Activated T-cell treated with anti-CD3 and anti-CD28 coated beads, Interleukin-2, amount 50 U/mL, for 24 hours (primary cell): ENCODE results near the gene AP1M1.

Experiments
- DNase-seq: peaks from one replicate; pipeline ENCODE4 v3.0.0-alpha.2; 2020
- H3K27ac Mint-ChIP-seq: 2 replicates; pipeline ENCODE4 v1.8.0; 2020; ENCODE audit warnings: mild to moderate bottlenecking, mixed read lengths
- H3K27me3 Mint-ChIP-seq: 2 replicates; pipeline ENCODE4 v1.8.0; 2020; ENCODE audit warnings: mixed read lengths
- H3K36me3 Mint-ChIP-seq: 2 replicates; pipeline ENCODE4 v1.8.0; 2020; ENCODE audit warnings: low read depth, mixed read lengths
- H3K4me1 Mint-ChIP-seq: 2 replicates; pipeline ENCODE4 v1.8.0; 2020; ENCODE audit warnings: low read depth, mixed read lengths
- H3K4me3 Mint-ChIP-seq: 2 replicates; pipeline ENCODE4 v1.8.0; 2020; ENCODE audit warnings: mild to moderate bottlenecking, moderate library complexity, mixed read lengths
- H3K9me3 Mint-ChIP-seq: 2 replicates; pipeline ENCODE4 v1.8.0; 2020; ENCODE audit warnings: mixed read lengths

Gene AP1M1

DNA sequence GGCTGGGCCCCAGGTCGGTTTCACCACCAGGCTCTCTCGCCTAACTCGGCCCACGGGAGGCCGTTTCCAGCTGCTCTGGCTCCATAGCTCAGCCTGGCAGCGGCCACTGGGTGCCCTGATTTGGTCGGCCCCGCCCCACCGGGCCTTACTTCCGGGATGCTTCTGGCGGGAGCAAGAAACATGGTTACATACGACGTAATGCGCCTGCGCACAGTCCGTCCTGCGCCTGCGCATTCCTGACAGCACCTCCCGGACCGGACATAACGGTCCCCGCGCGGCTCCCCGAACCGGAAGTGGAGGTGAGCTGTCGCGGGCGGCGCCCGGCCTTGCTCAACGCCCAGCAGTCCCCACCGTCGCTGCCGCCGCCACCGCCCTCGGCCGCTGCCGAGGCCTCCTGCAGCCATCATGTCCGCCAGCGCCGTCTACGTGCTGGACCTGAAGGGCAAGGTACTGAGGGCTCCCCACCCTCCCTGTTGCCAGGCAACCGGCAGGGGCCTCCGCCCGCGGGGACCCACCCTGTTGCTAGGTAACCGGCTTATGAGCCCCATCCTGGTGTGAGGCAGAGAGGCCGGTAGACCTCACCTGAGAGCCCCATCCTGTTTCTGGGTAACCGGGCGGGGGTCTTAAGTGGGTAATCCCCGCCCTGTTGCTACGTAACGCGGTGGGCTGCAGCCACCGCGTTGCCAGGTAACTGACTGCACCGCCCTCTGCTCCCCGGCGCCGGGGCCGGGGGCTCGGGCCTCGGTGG is at the start of gene AP1M1:
Gene AP1M1 (plus strand): TSS at position 290 of the 748 bp plus-strand sequence. CDS start 116 bp downstream, at position 406.
- H3K27me3 Mint-ChIP-seq = no peaks in the 10 kb centered on the region
- DNase-seq = peak; percentile 99
- H3K4me1 Mint-ChIP-seq = peaks cover 46% of the 10 kb centered on the region
- no peaks in the 10 kb centered on the region for H3K9me3 Mint-ChIP-seq
- H3K4me3 Mint-ChIP-seq = peak within 1 kb of the TSS; percentile 87
- peak within 1 kb of the TSS; percentile 99 for H3K27ac Mint-ChIP-seq
- H3K36me3 Mint-ChIP-seq = peaks cover 51% of the 10 kb centered on the region

DNA sequence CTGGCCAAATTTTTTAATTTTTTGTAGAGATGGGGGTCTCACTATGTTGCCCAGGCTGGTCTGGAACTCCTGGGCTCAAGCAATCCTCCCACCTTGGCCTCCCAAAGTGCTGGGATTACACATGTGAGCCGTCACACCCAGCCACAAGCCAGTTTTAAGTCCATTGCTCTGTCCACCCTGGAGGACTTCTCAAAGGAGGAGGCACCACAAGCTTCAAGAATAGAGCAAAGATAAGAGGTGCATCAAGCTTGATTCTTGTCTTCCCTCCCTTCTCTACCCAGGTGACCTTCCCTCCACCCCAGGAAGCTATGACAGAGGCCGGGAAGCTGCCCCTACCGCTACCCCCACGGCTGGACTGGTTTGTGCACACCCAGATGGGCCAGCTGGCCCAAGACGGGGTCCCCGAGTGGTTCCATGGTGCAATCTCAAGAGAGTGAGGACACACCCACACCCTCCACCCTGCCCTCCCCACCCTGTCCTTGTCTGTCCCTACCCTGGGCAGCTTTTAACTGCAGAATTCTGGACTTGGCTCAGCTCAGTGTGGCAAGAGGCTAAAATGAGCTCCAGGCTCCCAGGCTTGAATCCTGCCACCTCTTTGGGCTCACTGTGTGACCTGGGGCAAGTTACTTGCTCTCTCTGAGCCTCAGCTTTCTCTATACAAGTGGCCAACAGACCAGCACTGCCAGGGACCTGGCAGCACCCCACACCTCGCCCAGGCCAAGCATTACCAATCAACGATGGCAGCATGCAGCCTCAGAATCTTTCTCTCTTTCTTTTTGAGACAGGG is 49.1 kb upstream of the AP1M1 start:
- Mint-ChIP-seq H3K27ac (peak overlapping the region; percentile 52), H3K4me1 (peaks cover 27% of the 10 kb centered on the region), H3K9me3 (no peaks in the 10 kb centered on the region), H3K36me3 (peaks cover 44% of the 10 kb centered on the region), H3K27me3 (no peaks in the 10 kb centered on the region), H3K4me3 (no peak overlapping the region)
- DNase-seq = no peak

DNA sequence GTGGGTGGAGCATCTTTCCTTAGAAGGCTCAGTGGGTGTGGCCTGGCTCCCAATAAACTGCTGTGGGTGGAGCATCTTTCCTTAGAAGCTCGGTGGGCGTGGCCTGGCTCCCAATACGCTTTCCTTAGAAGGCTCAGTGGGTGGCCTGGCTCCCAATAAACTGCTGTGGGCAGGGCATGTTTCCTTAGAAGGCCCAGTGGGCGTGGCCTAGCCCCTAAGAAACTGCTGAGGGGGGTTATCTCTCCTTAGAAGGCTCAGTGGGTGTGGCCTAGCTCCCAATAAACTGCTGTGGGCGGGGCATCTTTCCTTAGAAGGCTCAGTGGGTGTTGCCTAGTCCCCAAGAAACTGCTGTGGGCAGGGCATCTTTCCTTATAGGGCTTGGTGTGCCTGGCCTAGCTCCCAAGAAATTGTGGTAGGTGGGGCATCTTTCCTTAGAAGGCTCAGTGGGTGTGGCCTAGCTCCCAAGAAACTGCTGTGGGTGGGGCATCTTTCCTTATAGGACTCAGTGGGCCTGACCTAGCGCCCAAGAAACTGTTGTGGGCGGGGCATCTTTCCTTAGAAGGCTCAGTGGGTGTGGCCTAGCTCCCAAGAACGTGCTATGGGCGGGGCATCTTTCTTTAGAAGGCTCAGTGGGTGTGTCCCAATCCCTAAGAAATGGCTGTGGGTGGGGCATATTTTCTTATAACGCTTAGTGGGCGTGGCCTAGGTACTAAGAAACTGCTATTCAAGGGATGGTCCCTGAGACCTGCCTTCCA is 44.0 kb upstream of the AP1M1 start:
- no peak overlapping the region for H3K27ac Mint-ChIP-seq
- no peak for DNase-seq
- H3K4me1 Mint-ChIP-seq = peaks cover 2% of the 10 kb centered on the region
- no peaks in the 10 kb centered on the region for H3K27me3 Mint-ChIP-seq
- peaks cover 78% of the 10 kb centered on the region for H3K36me3 Mint-ChIP-seq
- H3K9me3 Mint-ChIP-seq = no peaks in the 10 kb centered on the region
- H3K4me3 Mint-ChIP-seq = no peak overlapping the region

DNA sequence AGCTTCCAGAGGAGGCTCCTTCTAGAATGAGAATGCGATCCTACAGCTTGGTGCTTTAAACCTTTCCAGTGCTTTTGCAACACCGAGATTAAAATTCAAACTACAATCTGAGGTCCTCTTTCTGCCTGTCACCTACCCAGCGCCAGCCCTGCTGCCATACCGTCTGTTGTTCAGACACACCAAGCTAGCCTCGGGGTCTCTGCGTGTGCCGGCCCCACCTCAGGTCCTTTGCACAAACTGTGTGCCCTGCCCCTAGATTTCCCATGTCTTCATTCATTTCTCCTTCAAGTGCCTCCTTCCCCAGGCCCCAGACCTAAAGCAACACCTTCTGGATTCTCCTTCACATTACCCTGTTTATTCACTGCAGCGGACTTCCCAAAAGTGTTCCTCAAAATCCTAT is 43.2 kb upstream of the AP1M1 start:
- peaks cover under 1% of the 10 kb centered on the region for H3K4me1 Mint-ChIP-seq
- H3K27me3 Mint-ChIP-seq = no peaks in the 10 kb centered on the region
- H3K27ac Mint-ChIP-seq = no peak overlapping the region
- H3K36me3 Mint-ChIP-seq = peaks cover 70% of the 10 kb centered on the region
- H3K4me3 Mint-ChIP-seq = no peak overlapping the region
- H3K9me3 Mint-ChIP-seq = no peaks in the 10 kb centered on the region
- DNase-seq = no peak

DNA sequence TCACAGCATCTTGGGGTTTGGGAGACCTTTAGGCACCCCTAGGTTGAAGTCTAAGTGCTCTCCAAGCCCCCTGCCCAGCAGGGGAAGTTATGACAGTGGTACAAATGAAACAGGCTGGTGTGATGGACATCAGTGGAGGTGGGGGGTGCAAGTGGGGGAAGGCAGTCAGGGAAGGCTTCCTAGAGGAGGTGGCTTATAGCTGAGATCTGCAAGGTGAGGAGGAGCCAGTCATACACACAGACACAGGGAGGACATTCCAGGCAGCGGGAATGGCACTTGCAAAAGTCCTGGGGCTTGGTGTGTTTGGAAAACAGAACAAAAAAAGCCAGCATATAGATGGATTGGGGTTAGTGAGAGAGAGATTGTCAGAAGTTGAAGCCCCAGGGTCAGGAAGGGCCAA is 42.6 kb upstream of the AP1M1 start:
- no peak overlapping the region for H3K4me3 Mint-ChIP-seq
- H3K9me3 Mint-ChIP-seq = no peaks in the 10 kb centered on the region
- H3K27me3 Mint-ChIP-seq = no peaks in the 10 kb centered on the region
- peaks cover 65% of the 10 kb centered on the region for H3K36me3 Mint-ChIP-seq
- no peak for DNase-seq
- H3K27ac Mint-ChIP-seq = peak overlapping the region; percentile 27
- H3K4me1 Mint-ChIP-seq = peaks cover 3% of the 10 kb centered on the region

DNA sequence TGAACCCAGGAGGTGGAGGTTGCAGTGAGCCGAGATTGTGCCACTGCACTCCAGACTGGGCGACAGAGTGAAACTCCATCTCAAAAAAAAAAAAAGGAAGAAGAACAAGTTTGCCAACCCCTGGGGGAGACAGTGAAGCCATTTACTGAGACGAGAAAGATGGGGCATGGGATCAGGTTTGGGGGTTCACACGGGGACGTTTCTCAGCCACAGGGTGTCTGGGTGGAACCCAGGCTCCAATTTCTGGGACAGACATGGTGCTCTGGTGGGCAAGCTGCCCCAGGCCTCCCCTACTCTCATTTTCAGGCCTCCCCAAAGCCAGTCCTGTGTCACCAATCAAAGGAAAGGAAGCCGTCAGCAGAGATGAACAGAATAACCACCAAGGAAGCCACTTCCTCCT is 40.8 kb upstream of the AP1M1 start:
- Mint-ChIP-seq H3K27me3 (no peaks in the 10 kb centered on the region), H3K4me1 (peaks cover 19% of the 10 kb centered on the region), H3K9me3 (no peaks in the 10 kb centered on the region), H3K36me3 (peaks cover 55% of the 10 kb centered on the region), H3K4me3 (no peak overlapping the region), H3K27ac (no peak overlapping the region)
- no peak for DNase-seq

DNA sequence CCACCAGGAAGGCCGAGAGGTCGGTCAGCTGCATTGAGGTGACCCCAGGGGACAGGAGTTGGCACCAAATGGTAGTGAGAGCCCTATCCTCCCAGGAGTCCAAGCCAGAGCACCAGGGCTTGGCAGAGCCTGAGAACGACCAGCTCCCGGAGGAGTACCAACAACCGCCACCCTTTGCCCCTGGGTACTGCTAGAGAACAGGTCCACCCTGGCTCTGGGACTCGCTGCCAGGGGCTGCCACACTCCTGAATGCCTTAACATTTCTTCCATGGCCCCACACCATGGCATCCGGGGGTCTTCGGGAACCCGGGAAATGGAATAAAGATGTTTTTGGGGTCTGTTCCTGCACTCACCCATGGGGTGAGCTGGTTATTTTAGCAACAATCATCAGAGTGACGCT is 40.1 kb upstream of the AP1M1 start:
- Mint-ChIP-seq H3K27ac (no peak overlapping the region), H3K36me3 (peaks cover 52% of the 10 kb centered on the region), H3K9me3 (no peaks in the 10 kb centered on the region), H3K27me3 (no peaks in the 10 kb centered on the region), H3K4me1 (peaks cover 20% of the 10 kb centered on the region), H3K4me3 (no peak overlapping the region)
- DNase-seq = no peak

DNA sequence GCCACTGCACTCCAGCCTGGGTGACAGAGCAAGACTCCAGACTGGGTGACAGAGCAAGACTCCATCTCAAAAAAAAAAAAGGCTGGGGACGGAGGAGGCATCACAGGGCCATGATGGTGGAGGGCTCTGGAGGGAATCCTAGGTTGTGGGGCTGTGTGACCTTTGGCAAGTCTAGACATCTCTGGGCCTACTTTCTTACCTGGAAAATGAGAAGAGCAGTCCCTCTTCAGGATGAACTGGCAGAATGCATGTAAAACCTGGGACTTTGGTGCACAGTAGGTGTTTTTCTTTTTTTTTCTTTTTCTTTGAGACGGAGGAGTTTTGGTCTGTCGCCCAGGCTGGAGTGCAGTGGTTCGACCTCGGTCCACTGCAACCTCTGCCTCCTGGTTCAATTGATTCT is 38.1 kb upstream of the AP1M1 start:
- Mint-ChIP-seq H3K9me3 (no peaks in the 10 kb centered on the region), H3K27me3 (no peaks in the 10 kb centered on the region), H3K4me1 (peaks cover 20% of the 10 kb centered on the region), H3K27ac (no peak overlapping the region), H3K4me3 (no peak overlapping the region), H3K36me3 (peaks cover 32% of the 10 kb centered on the region)
- no peak for DNase-seq

DNA sequence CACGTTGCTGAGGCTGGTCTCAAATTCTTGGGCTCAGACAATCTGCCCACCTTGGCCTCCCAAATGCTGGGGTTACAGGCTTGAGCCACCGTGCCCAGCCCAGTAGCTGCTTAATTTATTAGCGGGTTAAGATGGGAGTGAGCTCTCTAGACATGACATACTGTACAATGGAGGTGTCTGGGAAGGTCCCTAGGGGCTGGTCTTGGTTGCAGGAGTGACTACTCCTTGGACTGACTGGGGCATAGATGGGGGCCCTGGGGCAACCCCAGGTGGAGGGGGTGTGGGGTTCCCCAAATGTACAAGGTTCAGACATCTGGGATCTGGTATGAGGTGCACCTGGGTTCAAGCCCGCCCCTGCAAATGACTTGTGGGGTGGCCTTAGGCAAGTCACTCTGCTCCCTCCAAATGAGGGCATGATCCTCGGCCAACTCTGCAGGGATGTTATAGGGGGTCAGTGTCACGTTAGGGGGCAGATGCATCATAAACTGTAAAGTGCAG is 37.2 kb upstream of the AP1M1 start:
- H3K27me3 Mint-ChIP-seq = no peaks in the 10 kb centered on the region
- H3K36me3 Mint-ChIP-seq = peaks cover 25% of the 10 kb centered on the region
- H3K9me3 Mint-ChIP-seq = no peaks in the 10 kb centered on the region
- H3K4me3 Mint-ChIP-seq = peak overlapping the region; percentile 56
- H3K27ac Mint-ChIP-seq = peak overlapping the region; percentile 95
- peaks cover 20% of the 10 kb centered on the region for H3K4me1 Mint-ChIP-seq
- peak; percentile 43 for DNase-seq

DNA sequence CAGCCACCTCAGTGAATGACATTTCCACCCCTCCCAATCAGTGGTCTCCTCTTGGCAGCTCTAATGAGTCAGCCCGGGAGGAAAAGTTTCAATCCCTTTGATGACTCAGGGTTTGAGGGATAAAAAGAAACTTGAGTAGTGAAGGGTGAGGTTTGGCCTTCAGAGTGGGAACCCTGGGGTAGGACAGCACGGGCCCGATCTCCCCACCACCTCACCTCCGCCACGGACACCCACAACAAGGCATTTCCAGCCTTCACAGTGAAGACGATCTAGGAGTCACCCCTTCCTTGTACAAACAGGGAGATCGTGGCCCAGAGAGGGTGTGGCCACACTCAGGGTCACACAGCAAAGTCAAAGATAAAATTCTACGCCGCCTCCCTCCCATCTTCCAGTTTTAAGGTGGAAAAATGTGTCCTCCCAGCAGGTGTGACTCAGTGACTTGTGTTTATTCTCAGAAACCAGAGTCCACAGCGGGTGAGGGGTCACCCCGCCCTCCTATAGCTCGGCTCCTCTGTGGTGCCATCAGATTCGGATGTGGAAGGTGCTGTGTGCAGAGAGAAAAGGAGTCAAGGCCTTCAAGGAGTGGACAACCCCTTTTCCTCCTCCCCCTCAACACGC is 36.7 kb upstream of the AP1M1 start:
- Mint-ChIP-seq H3K27ac (peak overlapping the region; percentile 95), H3K27me3 (no peaks in the 10 kb centered on the region), H3K9me3 (no peaks in the 10 kb centered on the region), H3K4me3 (peak overlapping the region; percentile 56), H3K4me1 (peaks cover 20% of the 10 kb centered on the region), H3K36me3 (peaks cover 20% of the 10 kb centered on the region)
- DNase-seq = peak; percentile 58

DNA sequence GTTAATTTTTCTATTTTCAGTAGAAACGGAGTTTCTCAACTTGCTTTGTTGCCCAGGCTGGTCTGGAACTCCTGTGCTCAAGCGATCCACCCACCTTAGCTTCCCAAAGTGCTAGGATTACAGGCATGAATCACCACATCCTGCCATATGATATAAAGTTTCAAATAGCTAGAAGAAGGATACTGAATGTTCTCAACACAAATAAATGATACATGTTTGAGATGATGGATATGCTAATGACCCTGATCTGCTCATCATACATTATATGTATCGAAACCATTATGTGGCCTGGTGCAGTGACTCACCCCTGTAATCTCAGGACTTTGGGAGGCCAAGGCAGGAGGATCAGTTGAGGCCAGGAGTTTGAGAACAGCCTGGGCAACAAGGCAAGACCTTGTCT is 35.9 kb upstream of the AP1M1 start:
- Mint-ChIP-seq H3K36me3 (peaks cover 12% of the 10 kb centered on the region), H3K4me1 (peaks cover 20% of the 10 kb centered on the region), H3K27me3 (no peaks in the 10 kb centered on the region), H3K4me3 (no peak overlapping the region), H3K9me3 (no peaks in the 10 kb centered on the region), H3K27ac (peak overlapping the region; percentile 89)
- DNase-seq = no peak

DNA sequence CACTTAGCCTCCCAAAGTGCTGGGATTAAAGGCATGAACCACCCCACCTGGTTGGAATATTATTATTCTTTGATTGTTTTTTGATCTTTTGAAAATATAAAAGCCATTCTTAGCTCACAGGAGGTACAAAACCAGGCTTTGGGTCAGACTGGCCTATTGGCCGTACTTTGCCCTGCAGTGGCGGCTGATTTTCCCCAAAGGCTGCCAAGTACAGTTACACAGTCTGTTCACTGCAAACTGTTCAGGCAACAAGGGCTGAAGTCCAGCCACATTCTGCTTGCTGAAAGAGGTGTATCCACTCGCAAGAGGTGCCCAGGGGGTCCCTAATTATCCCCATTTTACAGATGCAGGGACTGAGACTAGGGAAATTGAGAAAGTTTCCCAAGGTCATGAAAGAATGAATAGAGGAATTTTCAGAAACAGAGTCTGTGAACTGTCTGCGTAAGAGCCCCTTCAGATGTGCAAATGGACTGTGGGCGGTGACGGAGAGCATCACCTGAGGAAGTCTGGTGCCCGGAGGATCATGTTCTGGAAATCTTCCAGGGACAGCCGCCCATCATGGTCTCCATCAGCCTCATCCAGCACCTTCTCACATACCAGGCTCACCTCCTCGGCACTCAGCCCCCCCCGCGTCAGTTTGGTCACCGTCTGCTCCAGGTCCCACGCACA is 33.4 kb upstream of the AP1M1 start:
- Mint-ChIP-seq H3K27ac (no peak overlapping the region), H3K4me3 (no peak overlapping the region), H3K36me3 (no peaks in the 10 kb centered on the region), H3K4me1 (peaks cover 28% of the 10 kb centered on the region), H3K9me3 (no peaks in the 10 kb centered on the region), H3K27me3 (no peaks in the 10 kb centered on the region)
- no peak for DNase-seq

DNA sequence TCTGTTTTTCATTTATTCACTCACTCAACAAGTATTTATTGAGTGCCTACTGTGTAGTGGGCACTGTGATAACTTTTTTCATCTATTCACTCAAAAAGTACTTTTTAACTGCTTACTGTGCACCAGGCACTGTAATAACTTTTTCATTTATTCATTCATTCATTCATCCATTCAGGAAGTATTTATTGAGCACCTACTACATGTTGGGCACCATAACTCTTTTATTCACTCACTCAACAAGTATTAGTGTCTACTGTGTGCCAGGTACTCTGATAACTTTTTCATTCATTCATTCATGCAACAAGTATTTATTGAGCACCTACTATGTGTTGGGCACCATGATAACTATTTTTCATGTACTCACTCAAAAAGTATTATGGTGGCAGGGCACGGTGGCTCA is 31.3 kb upstream of the AP1M1 start:
- H3K27ac Mint-ChIP-seq = no peak overlapping the region
- H3K9me3 Mint-ChIP-seq = no peaks in the 10 kb centered on the region
- DNase-seq = no peak
- no peaks in the 10 kb centered on the region for H3K36me3 Mint-ChIP-seq
- no peaks in the 10 kb centered on the region for H3K27me3 Mint-ChIP-seq
- peaks cover 14% of the 10 kb centered on the region for H3K4me1 Mint-ChIP-seq
- H3K4me3 Mint-ChIP-seq = no peak overlapping the region

DNA sequence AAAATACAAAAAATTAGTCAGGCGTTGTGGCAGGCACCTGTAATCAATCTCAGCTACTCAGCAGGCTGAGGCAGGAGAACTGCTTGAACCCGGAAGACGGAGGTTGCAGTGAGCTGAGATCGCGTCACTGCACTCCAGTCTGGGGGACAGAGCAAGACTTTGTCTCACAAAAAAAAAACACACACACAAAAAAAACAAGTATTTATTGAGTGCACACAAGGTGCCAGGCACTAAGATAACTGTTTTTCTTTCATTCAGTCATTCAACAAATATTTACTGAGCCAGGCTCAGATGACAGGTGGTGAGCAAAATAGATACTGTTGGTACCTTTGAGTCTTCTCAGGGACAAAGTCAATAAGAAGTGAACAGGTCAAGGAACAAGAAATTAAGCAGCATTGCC is 30.7 kb upstream of the AP1M1 start:
- H3K9me3 Mint-ChIP-seq = no peaks in the 10 kb centered on the region
- H3K27me3 Mint-ChIP-seq = no peaks in the 10 kb centered on the region
- DNase-seq = no peak
- H3K4me1 Mint-ChIP-seq = peaks cover 9% of the 10 kb centered on the region
- no peak overlapping the region for H3K4me3 Mint-ChIP-seq
- no peaks in the 10 kb centered on the region for H3K36me3 Mint-ChIP-seq
- no peak overlapping the region for H3K27ac Mint-ChIP-seq
